Stimulated activated CD8-positive, alpha-beta memory T cell treated with anti-CD3 and anti-CD28 coated beads, Interleukin-15, amount 100 ng/mL, for 24 hours (primary cell): ENCODE measurements around the gene IGSF1.
"Not testable (repeated sequence)": the region's sequence is repeated elsewhere in the genome, so short reads cannot be mapped to it uniquely, and the experiment has no call there.

Experiments used
- DNase-seq: peaks from one replicate; pipeline ENCODE4 v3.0.0-alpha.2; 2020; ENCODE audit warnings: low read depth

Gene IGSF1

DNA sequence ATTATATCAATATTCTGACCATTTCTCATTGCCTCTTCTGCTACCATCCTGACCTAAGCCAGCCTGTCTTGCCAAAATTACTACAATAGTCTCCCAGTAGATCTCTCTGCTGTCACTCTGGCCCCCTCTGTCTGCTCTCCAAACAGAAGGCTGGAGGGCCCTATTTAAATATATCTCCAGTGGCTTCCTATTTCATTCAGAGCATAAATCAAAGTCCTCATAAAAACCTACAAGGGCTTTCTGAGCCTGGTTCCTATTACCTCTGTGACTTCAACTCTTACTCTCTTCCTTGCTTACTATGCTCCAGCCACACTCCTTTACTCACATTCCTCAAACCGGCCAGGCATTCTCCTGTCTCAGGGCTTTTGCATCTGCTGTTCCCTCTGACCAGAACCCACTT is 19.0 kb downstream of the IGSF1 start:
- no peak for DNase-seq

- DNase-seq = no peak
These were observed 24.4 kb downstream of the IGSF1 start for GRCh38 chrX:131264665-131265064.

DNA sequence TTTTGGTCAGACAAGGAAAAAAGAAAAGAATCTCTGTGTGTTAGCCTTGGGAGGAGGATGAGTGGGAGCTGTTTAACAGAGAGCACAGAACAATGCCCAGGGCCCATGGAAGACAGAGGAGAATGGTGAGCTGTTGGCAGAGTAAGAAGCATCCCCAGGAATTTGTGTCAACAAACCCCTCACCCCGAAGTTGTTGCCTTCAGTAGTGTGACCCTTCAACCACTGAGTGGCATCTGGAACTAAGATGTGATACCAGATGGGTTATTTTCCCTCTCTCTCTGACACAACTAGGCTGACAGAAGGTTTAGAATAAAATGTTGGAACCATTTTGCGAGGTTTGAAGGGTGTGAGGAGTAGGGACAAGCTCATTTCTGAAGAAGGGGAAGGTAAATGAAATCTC is 25.1 kb downstream of the IGSF1 start:
- DNase-seq = no peak

- DNase-seq = no peak
These were observed 26.1 kb downstream of the IGSF1 start for GRCh38 chrX:131262738-131263679.

GRCh38 chrX:131262200-131262599 is 26.9 kb downstream of the IGSF1 start:
- no peak for DNase-seq

DNA sequence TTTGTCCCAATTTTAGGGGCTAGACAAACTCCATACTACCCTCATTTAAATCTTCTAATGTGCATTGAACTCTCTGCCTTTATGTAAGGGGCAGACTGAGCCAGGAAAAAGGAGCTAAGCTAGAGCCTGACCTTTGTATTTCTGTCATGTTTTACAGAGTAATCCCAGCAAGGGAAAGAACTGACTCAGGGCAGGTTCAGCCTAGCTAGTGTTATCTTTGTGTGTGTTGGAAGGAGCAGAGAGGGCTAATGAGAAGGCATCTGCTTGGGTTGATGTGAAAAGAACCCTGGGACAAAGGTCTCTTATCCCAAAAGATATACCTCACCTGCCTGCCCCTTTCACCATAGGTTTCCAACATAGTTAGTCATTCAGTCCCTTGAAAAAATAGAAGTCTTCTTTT is 31.7 kb downstream of the IGSF1 start:
- DNase-seq = no peak

GRCh38 chrX:131250984-131251738 is 37.9 kb downstream of the IGSF1 start:
- not testable (repeated sequence) for DNase-seq

DNA sequence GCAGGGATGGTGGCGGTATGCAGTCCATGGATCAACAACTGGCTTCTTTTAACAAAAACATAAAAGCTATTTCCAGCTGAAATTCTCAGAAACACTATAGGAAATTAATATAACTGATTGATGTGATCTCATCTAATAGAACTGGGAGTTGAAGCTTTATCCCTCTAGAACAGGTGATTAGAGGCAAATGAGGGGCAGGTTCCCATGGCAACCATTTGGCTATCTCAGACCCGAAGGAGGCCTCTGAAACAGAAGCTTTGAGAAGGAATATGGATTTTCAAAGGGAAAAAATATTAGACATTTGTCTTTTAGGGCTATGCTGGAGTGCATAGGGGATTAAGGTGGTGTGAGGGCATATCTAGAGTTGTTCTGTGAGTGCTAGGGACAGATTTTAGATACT is 50.0 kb downstream of the IGSF1 start:
- no peak for DNase-seq

DNA sequence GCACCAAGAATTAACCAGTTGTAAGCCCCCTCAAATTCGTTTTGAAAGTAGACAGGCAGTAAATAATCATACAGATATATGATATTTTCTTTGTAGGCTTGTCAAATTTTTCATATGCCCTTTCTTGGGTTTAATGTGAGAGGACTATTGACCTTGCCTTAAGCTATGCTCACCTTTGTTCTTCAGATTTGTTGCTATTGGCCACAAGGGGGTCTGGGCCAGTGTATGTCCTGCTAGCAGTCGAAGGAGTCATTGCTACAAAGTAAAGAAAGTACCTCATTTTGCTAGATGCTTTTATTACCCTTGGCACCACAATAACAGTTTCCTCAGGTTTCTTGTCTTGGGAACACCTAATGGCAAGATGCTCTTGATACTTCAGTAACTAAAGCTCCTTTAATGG is 51.7 kb downstream of the IGSF1 start:
- no peak for DNase-seq

DNA sequence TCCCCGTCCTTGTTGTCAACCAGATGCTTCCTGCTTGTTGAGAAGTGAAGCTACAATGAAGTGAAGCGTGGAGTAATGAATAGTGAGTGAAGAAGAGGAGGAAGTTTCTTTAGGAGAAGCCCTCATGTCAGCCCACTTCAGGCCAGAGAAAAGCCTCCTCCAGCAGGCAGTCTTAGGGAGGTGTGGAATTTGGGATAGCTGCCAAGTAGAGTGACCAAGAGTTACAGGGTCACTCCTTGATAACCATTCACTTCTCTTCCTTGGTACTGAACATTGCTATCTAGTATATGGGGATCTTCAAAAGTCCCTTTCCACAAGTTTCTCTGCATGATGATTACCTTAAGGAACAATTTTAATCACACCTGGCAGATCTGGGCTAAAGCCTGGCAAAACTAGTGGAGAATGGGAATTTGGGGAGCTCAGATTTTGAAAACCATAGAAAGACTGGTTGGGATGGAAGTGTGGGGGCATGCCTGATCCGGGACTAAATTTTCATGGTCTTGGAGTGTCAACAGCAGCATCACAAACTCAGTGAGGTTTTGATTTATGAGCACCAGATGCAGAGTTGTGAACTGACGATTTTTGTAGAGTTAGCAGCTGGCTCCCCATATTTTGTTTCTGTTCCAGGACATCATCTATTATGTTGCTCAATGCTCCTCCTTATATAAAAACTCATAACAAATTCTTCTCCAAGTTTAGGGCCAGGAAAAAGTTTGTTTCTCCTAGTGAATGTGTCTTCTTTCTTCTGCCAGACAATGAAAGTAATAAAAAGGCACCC is 53.1 kb downstream of the IGSF1 start:
- DNase-seq = no peak

GRCh38 chrX:131227608-131228007 is 61.5 kb downstream of the IGSF1 start:
- DNase-seq = no peak

DNA sequence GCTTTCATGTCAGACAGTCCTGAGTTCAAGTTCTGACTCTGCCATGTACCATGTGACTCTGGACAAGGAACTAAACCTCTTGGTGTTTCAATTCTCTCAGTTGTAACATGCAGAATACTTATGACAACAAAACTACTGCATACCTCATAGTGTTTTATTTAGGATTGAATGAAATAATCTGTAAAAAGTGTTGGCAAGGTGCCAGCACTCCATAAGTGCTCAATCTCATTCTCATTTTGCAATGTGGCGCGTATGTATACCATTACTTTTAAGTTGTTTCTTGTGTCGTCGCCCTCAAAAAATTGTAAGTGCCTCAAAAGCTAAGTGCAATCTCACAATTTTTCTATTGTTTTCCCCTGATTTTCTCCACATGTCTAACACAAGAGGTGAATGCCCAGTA is 62.5 kb downstream of the IGSF1 start:
- no peak for DNase-seq

DNA sequence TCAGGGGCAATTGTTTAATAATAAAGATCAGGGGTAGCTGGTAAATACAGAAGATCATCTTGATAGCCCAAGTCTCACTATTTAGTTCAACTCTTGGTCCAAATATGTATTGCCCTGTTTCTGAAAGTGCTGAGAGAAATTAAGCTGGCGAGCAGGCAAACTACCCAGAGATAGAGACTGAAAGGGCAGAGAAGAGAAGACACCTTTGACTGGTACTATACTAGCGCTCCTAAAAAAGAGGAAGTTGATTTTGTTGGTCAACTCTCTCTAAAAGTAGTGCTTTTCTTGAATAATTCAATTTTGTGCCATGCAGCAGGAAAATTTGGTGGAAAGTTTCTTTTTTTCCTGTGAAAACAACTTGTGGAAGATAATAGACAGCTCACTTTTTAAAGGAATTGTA is 64.0 kb downstream of the IGSF1 start:
- no peak for DNase-seq
